HG03039 (cell line): Measurements from ENCODE around the gene SLC44A2.

Experiments used
- ATAC-seq: cut with Tn5 transposase; IDR thresholded peaks from one replicate; pipeline ENCODE4 v1.9.1; 2021; ENCODE audit warnings: mild to moderate bottlenecking, moderate library complexity; ENCODE audit not compliant: unreplicated experiment

Gene SLC44A2

DNA sequence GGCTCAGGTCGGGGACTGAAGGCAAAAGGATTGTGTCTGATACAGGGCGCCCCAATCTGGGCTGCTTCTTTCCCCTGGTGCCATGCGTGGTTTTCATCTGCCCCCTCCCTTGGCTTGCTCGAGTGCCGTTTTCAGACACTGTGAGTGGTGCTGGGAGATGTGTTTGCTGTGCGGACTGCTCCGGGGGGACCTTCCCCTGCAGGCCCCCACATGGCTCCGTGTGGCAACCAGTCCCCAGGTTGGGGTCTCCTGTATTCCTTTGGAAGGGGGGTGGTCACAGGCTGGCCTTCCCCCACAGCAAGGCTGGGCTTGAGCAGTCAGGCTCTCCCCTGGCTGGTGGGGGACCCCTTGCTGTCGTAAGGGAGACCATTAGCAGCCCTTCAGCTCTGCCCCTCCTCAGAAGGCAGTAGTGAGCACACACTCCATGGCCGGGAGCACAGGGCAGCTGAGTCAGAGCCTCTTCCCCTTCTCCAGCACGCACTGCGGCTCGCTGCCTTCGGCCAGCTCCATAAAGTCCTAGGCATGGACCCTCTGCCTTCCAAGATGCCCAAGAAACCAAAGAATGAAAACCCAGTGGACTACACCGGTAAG, 55.3 kb downstream of the SLC44A2 start:
- no peak for ATAC-seq

DNA sequence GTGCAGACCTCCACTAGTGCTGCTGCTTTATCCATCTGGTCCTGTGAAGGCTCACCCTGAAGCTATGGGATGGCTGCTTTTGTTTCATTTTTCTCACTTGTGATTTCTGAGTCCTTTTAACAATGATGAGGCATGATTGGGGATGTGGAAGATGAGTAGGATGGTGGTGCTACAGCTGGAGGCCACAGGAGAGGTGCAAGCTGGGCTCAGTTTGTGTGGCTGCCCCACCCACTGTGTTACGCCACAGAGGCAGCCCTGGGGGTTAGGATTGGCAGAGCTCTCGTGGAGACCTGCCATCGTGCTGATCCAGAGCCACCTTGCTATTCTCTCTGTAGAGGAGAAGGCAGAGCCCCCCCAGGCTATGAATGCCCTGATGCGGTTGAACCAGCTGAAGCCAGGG, 56.3 kb downstream of the SLC44A2 start:
- ATAC-seq = no peak

DNA sequence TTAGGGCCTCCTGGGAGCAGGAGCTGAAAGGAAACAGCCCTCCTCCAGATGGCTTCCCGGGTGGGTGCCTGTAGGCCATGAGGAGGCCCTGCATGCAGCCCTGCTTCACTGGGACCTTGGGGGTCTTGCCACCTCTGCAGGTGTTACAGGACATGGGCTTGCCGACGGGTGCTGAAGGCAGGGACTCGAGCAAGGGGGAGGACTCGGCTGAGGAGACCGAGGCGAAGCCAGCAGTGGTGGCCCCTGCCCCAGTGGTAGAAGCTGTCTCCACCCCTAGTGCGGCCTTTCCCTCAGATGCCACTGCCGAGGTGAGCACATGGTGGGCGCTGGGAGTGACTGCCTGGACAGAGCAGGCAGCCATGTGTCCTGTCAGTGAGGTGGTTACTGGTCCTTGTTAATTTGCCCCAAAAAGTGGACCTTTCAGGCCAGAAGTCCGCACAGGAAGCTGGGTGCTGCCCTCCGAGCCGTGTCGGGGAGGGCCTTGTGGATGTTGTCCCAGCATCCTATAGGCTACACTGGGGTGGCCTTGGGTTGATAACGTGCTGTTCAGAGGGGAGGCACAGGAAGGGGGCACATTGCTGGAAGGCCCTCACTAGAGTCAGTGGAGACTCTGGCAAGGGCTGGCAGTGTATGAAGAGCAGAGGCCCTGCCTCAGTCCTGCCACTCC, 57.2 kb downstream of the SLC44A2 start:
- ATAC-seq = no peak

GRCh38 chr19:10683064-10683426, 57.7 kb downstream of the SLC44A2 start:
- no peak for ATAC-seq

- no peak for ATAC-seq
These were observed 58.2 kb downstream of the SLC44A2 start for GRCh38 chr19:10683582-10683981.

DNA sequence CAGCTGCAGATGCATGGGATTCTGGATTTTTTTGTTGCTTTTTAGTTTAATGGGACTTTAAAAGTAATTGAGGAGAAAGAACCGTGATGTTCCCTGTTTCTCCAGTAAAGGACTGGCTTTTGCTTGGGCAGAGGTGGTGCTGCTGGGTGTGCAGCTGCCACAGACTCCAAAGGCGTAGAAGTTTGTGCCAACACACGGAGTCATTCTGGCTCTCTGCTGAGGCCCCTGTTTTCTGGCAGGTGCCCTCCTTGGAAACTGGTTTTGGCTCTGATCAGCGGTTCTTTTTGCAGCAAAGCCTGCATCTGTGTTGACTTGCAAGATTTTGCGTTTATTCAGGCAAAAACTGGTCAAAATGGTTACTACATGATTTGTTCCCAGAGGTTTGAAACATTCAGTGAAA, 59.9 kb downstream of the SLC44A2 start:
- no peak for ATAC-seq

- ATAC-seq = no peak
These were observed 60.8 kb downstream of the SLC44A2 start for GRCh38 chr19:10686193-10686592.

DNA sequence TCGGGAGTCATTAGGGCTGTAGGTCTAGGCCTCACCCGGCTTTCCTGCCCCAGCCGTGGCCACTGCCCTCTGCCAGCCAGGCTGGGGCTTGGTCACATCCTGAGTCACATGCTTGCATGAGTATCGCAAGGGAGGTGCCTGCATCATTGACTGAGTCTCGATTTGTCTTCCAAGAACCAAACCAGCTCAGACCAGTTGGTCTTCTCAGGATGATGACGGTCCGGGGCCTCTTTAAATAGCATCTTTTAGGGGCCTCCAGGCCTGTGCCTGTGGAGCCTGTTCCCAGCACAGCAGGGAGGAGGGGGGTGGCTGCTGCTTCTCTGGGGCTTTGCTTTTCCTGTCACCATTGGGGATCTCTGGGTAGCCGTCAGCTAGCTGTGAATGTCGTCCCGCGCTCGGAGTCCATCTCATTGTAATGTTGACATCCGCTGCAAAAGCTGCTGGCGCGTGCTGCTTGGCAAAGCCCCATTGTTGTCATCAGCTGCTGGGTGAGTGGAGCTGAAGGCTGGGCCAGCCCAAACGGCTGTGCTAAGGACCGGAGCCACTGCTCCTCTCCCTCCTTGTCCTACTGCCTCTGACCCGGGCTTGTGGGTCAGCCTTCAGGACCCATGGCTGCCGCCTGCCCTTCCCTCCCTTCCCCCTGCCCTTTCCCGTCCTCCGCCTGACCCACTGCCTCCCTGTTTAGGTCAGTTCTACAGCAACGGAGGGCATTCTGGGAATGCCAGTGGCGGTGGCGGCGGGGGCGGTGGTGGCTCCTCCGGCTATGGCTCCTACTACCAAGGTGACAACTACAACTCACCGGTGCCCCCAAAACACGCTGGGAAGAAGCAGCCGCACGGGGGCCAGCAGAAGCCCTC, 61.5 kb downstream of the SLC44A2 start:
- no peak for ATAC-seq

GRCh38 chr19:10687518-10688288, 62.4 kb downstream of the SLC44A2 start:
- no peak for ATAC-seq

- ATAC-seq = no peak
These were observed 63.4 kb downstream of the SLC44A2 start for GRCh38 chr19:10688545-10689280.

GRCh38 chr19:10690341-10690781, 65.0 kb downstream of the SLC44A2 start:
- no peak for ATAC-seq

GRCh38 chr19:10691178-10691881, 66.0 kb downstream of the SLC44A2 start:
- no peak for ATAC-seq

GRCh38 chr19:10691883-10692282, 66.5 kb downstream of the SLC44A2 start:
- no peak for ATAC-seq

GRCh38 chr19:10692673-10693264, 67.4 kb downstream of the SLC44A2 start:
- no peak for ATAC-seq
